GM19328 (cell line): ENCODE data around the gene FN1.

Experiments used
- ATAC-seq: cut with Tn5 transposase; IDR thresholded peaks from one replicate; pipeline ENCODE4 v1.9.1; 2021; ENCODE audit warnings: mild to moderate bottlenecking, moderate library complexity; ENCODE audit not compliant: unreplicated experiment

FN1 gene

DNA sequence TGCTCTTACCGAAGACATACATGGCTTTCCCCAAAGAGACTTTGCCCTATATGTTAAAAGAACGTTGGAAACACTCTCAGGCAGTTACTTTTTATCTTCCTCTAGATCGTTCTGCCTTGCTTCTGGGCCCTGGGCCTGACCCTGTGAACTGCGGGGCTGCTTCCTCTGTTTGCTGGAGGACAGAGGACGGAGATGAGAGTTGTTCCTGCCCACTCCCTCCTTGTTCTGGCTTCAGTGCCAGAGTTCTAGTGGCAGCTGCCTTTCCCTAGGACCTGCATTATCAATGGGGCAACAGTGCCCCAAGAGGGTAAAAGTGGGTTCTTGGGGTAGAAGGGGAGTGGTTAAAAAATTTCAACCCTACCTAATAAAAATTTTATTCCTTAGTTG is 6.5 kb upstream of the FN1 start:
- ATAC-seq, result no peak

DNA sequence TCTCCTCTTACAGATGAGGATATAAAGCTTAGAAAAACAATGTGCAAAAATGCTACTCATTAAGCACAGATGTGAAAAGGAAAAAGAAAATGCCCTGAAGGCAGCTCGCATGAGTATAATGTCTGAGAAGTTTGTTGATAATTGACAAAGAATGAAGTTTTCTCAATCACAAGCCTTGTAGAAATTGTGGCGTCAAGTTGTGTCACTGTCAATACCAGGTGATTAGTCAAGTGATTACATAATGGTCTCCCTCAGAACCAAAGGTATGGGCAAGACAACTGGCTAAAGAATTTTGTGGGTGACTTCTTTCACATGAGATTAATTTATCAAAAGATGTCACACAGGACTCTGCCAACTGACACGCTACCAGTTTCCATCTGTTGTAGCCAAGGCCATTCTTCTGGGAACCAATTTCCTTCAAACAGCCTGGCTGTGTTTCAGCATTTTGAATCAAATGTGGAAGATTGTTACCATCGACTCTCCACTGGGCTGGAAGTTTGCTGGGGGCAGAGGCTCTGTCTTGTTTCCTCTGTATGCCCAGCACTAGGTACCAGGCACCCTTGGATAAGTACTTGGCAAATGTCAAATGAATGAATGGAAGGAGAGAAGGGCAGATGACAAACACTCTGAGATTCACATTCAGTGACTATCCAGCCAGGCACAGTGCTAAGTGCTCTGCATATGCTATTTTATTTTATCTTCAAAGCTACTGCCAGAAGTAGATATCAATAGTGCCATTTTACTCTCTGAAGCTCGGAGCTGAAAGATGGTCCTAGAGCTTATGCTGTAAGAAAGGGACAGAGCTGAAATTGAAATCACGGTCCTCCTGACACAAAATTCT is 5.9 kb upstream of the FN1 start:
- ATAC-seq, result no peak

DNA sequence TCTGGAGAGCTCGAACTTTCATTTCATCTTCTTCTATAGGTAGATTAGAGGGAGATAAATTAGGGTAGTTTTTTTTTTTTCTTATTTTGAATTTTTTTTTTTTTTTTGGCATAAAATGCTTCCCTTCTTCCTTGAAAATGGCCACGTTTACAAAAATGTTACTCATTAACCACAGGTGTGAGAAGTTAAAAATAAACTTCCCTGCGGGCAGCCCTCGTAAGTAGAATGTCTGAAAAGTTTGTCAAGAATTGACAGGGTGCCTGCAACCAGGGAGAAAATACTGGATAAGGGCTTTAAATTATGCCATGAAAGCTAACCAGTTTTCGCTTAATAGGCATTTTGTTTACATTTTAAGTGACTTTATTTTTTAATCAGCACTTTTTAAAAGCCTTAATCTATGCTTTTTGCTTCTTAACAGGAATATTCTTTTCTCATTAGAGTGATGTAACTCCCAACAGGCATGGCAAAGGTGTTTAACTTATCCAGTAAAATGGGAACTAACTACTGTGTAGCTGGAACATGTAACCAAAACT is 4.2 kb upstream of the FN1 start:
- ATAC-seq, result no peak

- ATAC-seq, result no peak
Observed at GRCh38 chr2:215439404-215439803, 3.5 kb upstream of the FN1 start.

GRCh38 chr2:215437614-215438013 is 1.7 kb upstream of the FN1 start:
- ATAC-seq, result no peak

DNA sequence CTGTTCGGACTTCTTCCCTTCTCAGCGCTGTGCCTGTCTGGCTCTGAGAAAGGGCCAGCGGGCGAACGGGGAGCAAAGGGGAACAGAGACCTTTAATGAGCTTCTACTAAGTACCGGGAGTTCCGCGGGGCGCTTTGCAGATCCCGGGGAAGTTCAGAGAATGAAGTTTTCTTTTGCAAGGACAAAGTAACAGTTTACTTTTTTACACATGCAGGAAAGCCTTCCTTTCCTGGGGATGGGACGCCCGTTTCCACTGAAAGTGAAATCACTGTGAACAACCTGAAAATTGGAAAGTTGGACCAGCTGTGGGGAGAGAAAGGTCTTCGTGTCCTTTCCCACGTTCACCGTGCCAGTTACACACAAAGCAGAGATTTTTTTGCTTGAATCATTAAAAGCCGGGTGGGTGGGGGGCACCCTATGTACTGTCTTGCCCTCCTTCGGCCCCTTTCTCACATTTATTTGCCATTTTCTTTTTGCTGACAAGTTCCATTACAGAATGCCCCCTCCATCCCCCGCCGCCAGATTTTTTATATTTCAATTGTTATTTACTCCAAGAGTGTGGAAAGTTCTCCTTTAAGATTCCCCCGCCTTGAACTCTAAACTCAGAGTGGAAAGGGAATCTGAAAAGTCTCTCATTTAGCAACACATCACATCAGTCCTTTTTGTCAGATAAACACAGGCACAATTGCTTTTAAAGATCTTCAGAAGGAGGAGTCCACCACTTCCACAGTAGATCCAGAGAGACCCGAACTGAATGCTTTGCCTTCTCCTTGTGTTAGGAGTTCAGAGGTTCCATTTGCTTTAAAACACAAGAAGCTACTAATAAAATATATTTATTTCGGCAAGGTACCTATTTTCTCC is 1.1 kb upstream of the FN1 start:
- ATAC-seq, result no peak

DNA sequence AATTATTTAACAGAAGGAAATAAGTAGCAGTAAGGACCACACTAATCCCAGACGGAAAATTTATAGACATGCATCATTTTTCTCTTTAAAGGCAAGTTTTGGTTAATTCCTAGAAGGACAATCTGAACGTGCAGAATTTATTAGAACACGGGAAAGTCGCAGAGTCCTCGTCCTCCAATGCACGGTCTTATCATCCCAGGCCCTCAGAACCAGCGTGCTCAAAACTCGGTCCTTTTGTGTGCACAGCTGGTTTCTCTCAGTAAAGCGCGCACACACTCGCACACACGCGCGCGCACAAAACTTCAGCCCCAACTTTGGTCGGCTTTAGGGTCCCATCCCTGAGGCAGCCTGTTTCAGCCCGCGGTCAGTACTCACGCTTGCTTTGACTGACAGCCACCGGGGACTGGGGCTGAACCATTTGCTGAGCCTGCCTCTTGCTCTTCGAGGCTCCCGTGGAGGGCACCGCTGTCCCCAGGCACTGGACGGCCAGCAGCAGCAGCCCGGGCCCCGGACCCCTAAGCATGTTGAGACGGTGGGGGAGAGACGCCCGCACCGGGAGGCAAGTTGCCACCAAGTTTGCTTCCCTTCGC is 493 bp downstream of the FN1 start:
- no peak for ATAC-seq

DNA sequence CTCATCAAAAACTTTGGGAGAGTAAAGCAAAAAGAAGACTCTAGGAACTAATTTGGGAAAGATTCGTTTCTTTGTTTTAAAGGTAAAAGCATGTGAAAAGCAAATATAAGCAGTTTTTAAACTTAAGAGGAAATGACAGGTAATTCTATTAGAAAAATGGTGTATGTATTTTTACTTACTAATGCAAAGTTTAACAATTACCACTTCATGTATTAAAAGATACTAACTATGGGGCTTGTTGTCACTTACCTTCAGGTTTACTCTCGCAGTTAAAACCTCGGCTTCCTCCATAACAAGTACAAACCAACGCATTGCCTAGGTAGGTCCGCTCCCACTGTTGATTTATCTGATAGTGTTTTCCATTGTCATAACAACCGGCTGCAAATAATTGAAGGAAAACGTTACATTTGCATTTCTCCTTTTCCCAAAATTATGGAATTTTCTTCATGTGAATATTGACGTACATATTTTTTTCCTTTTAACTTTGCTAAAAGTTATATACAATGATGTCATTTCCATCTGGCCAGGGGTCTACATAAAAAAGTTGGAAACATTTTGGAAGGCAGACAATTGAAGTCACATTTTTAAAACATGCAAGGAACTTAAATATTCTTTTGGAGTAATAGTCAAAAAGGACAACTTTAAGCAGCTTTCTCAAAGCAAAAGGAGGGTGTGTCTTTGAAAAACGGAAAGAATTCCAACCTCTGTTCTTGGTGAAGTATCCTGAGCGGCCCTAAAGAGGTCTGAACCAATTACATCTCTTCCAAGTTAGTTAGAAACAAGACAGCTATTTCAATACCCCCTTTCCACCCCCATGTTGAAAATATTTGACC is 1.2 kb downstream of the FN1 start:
- no peak for ATAC-seq

GRCh38 chr2:215432759-215433594 is 2.9 kb downstream of the FN1 start:
- ATAC-seq, result no peak

- no peak for ATAC-seq
Observed at GRCh38 chr2:215431778-215432758, 3.8 kb downstream of the FN1 start.

- no peak for ATAC-seq
Observed at GRCh38 chr2:215431290-215431689, 4.6 kb downstream of the FN1 start.

DNA sequence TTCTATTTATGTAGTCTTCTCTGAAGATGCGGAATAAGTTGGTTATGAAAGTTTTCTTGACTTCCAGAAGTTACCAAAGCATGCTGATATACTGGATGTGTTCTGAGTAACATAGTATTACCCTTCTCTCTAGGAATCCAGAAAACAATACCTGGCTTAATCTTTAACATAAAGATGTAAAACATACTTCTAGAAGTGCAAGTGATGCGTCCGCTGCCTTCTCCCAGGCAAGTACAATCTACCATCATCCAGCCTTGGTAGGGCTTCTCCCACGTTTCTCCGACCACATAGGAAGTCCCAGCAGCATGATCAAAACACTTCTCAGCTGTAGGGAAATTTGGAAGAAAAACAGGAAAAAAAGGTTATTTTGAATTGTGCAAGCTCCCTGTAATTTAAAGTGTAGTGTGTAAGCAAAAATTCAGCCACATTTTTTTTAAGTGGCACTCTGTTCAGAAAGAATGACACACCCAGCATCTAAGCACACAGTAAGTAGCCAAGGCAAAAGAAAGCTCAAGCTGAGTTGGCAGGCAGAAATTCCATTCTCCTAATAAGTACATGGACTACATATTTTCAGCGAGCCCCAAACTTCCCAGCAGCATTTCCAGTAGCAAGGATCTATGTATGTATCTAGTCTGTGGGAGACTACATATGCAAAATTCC is 5.2 kb downstream of the FN1 start:
- no peak for ATAC-seq

- ATAC-seq, result no peak
Observed at GRCh38 chr2:215429424-215429823, 6.4 kb downstream of the FN1 start.

DNA sequence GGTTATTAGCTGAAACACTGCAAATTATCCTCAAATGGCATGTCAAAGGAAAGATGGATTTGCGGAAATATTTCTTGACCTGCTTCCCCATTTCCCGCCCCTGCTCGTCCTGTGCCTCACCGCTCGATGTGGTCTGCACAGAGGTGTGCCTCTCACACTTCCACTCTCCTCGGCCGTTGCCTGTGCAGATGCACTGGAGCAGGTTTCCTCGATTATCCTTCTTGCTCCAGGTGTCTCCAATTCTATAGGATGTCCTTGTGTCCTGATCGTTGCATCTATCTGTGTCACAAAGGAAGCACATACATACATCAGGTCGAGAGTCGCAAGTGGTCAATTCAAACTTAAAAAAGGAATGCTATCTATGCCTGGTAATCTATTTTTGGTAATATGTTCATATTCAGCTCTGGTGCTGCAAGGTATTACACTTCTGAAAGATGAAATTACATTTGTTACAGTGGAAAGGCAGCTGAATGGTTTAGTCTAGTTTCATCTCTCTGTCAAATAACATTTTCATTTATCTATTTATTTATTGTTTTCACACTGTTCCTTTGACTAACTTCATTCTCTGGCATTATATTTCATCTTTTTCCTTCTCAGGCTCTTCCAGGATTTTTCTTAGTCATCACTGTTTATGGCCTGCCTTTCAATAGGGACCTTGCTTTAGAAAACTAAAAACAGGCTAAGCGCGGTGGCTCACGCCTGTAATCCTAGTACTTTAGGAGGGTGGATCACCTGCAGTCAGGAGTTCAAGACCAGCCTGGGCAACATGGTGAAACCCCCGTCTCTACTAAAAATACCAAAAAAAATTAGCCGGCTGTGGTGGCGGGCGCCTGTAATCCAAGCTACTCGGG is 7.6 kb downstream of the FN1 start:
- ATAC-seq, result no peak

GRCh38 chr2:215427585-215427984 is 8.3 kb downstream of the FN1 start:
- ATAC-seq, result no peak

- ATAC-seq, result no peak
Observed at GRCh38 chr2:215425021-215425782, 10.7 kb downstream of the FN1 start.
